HepG2 (cell line): ENCODE data around the gene IFNLR1. TPM values are rescaled to one million over a fixed set of nuclear protein-coding genes. Genes with fewer than 3 reads are reported as not detected.

Experiments
- FOXC1 ChIP-seq: sonication (generic); formaldehyde crosslinking; IDR thresholded peaks from 2 replicates; pipeline ENCODE4 v1.8.0; 2022; ENCODE audit warnings: mild to moderate bottlenecking, missing genetic modification reagents, borderline replicate concordance
- PRMT3 ChIP-seq: sonication (generic); formaldehyde crosslinking; IDR thresholded peaks from 2 replicates; pipeline ENCODE4 v1.8.1; 2022; ENCODE audit warnings: low read depth, mild to moderate bottlenecking, moderate library complexity, missing genetic modification reagents, borderline replicate concordance
- SCMH1 ChIP-seq: sonication (generic); formaldehyde crosslinking; IDR thresholded peaks from 2 replicates; pipeline ENCODE4 v1.9.0; 2021; ENCODE audit warnings: missing genetic modification reagents, mild to moderate bottlenecking, borderline replicate concordance
- SETDB1 ChIP-seq: sonication (generic); formaldehyde crosslinking; IDR thresholded peaks from 2 replicates; pipeline ENCODE4 v1.5.1; 2020; ENCODE audit warnings: missing genetic modification reagents, mild to moderate bottlenecking, borderline replicate concordance
- SP2 ChIP-seq: sonication (generic); formaldehyde crosslinking; IDR thresholded peaks from 2 replicates; pipeline ENCODE4 v1.5.1; 2020; ENCODE audit warnings: mild to moderate bottlenecking, missing genetic modification reagents
- TCF7 ChIP-seq: sonication (generic); IDR thresholded peaks from 2 replicates; pipeline ENCODE4 v1.6.1; 2016; ENCODE audit warnings: antibody characterized with exemption, low read depth
- YEATS4 ChIP-seq: sonication (generic); formaldehyde crosslinking; IDR thresholded peaks from 2 replicates; pipeline ENCODE4 v1.4.0; 2020; ENCODE audit warnings: missing genetic modification reagents, borderline replicate concordance
- ZIK1 ChIP-seq: sonication (generic); formaldehyde crosslinking; IDR thresholded peaks from 2 replicates; pipeline ENCODE4 v1.5.0; 2020; ENCODE audit warnings: mild to moderate bottlenecking, low read depth, missing genetic modification reagents, borderline replicate concordance
- ZNF124 ChIP-seq: sonication (generic); formaldehyde crosslinking; IDR thresholded peaks from 2 replicates; pipeline ENCODE4 v1.4.0; 2020; ENCODE audit warnings: missing genetic modification reagents
- ZNF572 ChIP-seq: sonication (generic); formaldehyde crosslinking; IDR thresholded peaks from 2 replicates; pipeline ENCODE4 v1.5.1; 2020; ENCODE audit warnings: mild to moderate bottlenecking, missing genetic modification reagents
- ZNF747 ChIP-seq: sonication (generic); formaldehyde crosslinking; IDR thresholded peaks from 2 replicates; pipeline ENCODE4 v1.8.1; 2023; ENCODE audit warnings: missing genetic modification reagents, mild to moderate bottlenecking, borderline replicate concordance
- polyA plus RNA-seq, 8 experiments: library from polyadenylated mRNA; depleted of rRNA in 3 of 8; stranded (reverse) in 7 of 8; unstranded in 1 of 8; fragments of >200 nt; fragmentation: Illumina TruSeq in 4 of 8; extraction: Trizol in 4 of 8; gene quantifications; 2 replicates each; pipeline versions ENCODE4 v1.2.1 to v1.2.3, GENCODE V29; 2011 to 2016; ENCODE audit warnings: low read depth in 4 of 8, missing spikeins in 1 of 8, mixed read lengths in 1 of 8; ENCODE audit not compliant: insufficient read depth in 1 of 8
- total RNA-seq, 5 experiments: library from RNA; depleted of rRNA; stranded (reverse); fragments of >200 nt; fragmentation: Illumina TruSeq; extraction: Trizol; gene quantifications; 2 replicates each; pipeline ENCODE4 v1.2.3, GENCODE V29; 2016; ENCODE audit warnings: low read depth in 1 of 5
- TF ChIP-seq, protein P1 (sequence below): sonication (generic); formaldehyde crosslinking; IDR thresholded peaks from 2 replicates; pipeline ENCODE4 v1.5.0; 2020; ENCODE audit warnings: mild to moderate bottlenecking, missing genetic modification reagents
- TF ChIP-seq, protein P2 (sequence below): sonication (generic); formaldehyde crosslinking; IDR thresholded peaks from 2 replicates; pipeline ENCODE4 v1.8.0; 2022; ENCODE audit warnings: mild to moderate bottlenecking, missing genetic modification reagents; ENCODE audit not compliant: insufficient replicate concordance
- TF ChIP-seq, protein P3 (sequence below): sonication (generic); formaldehyde crosslinking; IDR thresholded peaks from 2 replicates; pipeline ENCODE4 v1.4.0; 2020; ENCODE audit warnings: missing genetic modification reagents
- TF ChIP-seq, protein P4 (sequence below): sonication (generic); formaldehyde crosslinking; IDR thresholded peaks from 2 replicates; pipeline ENCODE4 v1.5.1; 2020; ENCODE audit warnings: missing genetic modification reagents, mild to moderate bottlenecking, borderline replicate concordance
- TF ChIP-seq, protein P5 (sequence below): sonication (generic); formaldehyde crosslinking; conservative IDR thresholded peaks from 2 replicates; pipeline ENCODE4 v1.4.0; 2020; ENCODE audit warnings: missing genetic modification reagents
- TF ChIP-seq, protein P6 (sequence below): sonication (generic); formaldehyde crosslinking; IDR thresholded peaks from 2 replicates; pipeline ENCODE4 v1.4.0; 2020; ENCODE audit warnings: mild to moderate bottlenecking, missing genetic modification reagents
- TF ChIP-seq, protein P7 (sequence below): sonication (generic); formaldehyde crosslinking; IDR thresholded peaks from 2 replicates; pipeline ENCODE4 v1.8.1; 2023; ENCODE audit warnings: mild to moderate bottlenecking, missing genetic modification reagents

IFNLR1 gene
- total and polyA plus RNA-seq, 2 of the 13 experiments (the other 11 are each of a cell fraction or from before 2014, with no cell fraction given), result 3.8 to 8.5 TPM

DNA sequence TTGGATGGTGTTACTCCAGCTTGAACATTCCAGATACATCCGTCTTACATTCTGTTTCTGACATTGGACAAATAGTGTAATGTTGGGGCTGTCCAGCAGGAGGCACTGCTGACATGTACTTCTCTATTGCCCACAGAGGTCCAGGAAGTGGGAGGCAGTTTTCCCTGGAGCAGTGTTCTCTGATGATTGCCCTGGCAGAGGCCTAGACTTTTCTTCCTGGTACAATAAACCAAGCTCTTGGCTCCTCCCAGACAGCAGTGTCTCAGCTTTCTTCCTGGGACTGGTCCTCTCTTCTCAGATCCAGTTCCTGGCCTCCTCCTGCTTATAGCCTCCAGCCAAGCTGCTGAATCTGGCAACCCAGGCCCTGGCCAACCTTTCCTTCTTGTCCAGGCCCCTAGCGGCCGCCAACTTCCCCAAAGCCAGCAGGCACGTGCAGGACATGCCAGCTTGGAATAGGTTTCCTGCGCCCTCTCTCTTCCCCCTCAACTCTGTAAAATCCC, 14.9 kb upstream of the IFNLR1 start (continued):
- TF ChIP-seq, protein P1, sequence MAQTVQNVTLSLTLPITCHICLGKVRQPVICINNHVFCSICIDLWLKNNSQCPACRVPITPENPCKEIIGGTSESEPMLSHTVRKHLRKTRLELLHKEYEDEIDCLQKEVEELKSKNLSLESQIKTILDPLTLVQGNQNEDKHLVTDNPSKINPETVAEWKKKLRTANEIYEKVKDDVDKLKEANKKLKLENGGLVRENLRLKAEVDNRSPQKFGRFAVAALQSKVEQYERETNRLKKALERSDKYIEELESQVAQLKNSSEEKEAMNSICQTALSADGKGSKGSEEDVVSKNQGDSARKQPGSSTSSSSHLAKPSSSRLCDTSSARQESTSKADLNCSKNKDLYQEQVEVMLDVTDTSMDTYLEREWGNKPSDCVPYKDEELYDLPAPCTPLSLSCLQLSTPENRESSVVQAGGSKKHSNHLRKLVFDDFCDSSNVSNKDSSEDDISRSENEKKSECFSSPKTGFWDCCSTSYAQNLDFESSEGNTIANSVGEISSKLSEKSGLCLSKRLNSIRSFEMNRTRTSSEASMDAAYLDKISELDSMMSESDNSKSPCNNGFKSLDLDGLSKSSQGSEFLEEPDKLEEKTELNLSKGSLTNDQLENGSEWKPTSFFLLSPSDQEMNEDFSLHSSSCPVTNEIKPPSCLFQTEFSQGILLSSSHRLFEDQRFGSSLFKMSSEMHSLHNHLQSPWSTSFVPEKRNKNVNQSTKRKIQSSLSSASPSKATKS (CRISPR knock-in tag), result no peak
- TF ChIP-seq, protein P2, sequence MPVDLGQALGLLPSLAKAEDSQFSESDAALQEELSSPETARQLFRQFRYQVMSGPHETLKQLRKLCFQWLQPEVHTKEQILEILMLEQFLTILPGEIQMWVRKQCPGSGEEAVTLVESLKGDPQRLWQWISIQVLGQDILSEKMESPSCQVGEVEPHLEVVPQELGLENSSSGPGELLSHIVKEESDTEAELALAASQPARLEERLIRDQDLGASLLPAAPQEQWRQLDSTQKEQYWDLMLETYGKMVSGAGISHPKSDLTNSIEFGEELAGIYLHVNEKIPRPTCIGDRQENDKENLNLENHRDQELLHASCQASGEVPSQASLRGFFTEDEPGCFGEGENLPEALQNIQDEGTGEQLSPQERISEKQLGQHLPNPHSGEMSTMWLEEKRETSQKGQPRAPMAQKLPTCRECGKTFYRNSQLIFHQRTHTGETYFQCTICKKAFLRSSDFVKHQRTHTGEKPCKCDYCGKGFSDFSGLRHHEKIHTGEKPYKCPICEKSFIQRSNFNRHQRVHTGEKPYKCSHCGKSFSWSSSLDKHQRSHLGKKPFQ (CRISPR knock-in tag), result no peak
- no peak for TF ChIP-seq ZNF572 (CRISPR knock-in tag)
- no peak for TF ChIP-seq TCF7
- TF ChIP-seq, protein P3, sequence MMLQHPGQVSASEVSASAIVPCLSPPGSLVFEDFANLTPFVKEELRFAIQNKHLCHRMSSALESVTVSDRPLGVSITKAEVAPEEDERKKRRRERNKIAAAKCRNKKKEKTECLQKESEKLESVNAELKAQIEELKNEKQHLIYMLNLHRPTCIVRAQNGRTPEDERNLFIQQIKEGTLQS (CRISPR knock-in tag), result no peak
- no peak for TF ChIP-seq ZNF747 (CRISPR knock-in tag)
- no peak for TF ChIP-seq SETDB1 (CRISPR knock-in tag)
- TF ChIP-seq, protein P4, sequence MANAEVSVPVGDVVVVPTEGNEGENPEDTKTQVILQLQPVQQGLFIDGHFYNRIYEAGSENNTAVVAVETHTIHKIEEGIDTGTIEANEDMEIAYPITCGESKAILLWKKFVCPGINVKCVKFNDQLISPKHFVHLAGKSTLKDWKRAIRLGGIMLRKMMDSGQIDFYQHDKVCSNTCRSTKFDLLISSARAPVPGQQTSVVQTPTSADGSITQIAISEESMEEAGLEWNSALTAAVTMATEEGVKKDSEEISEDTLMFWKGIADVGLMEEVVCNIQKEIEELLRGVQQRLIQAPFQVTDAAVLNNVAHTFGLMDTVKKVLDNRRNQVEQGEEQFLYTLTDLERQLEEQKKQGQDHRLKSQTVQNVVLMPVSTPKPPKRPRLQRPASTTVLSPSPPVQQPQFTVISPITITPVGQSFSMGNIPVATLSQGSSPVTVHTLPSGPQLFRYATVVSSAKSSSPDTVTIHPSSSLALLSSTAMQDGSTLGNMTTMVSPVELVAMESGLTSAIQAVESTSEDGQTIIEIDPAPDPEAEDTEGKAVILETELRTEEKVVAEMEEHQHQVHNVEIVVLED (CRISPR knock-in tag), result no peak
- TF ChIP-seq ZIK1 (CRISPR knock-in tag), result no peak
- no peak for TF ChIP-seq SCMH1 (CRISPR knock-in tag)
- no peak for TF ChIP-seq SP2 (CRISPR knock-in tag)
- TF ChIP-seq ZNF124, result no peak
- TF ChIP-seq, protein P5, sequence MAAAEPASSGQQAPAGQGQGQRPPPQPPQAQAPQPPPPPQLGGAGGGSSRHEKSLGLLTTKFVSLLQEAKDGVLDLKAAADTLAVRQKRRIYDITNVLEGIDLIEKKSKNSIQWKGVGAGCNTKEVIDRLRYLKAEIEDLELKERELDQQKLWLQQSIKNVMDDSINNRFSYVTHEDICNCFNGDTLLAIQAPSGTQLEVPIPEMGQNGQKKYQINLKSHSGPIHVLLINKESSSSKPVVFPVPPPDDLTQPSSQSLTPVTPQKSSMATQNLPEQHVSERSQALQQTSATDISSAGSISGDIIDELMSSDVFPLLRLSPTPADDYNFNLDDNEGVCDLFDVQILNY (CRISPR knock-in tag), result no peak
- TF ChIP-seq, protein P6, sequence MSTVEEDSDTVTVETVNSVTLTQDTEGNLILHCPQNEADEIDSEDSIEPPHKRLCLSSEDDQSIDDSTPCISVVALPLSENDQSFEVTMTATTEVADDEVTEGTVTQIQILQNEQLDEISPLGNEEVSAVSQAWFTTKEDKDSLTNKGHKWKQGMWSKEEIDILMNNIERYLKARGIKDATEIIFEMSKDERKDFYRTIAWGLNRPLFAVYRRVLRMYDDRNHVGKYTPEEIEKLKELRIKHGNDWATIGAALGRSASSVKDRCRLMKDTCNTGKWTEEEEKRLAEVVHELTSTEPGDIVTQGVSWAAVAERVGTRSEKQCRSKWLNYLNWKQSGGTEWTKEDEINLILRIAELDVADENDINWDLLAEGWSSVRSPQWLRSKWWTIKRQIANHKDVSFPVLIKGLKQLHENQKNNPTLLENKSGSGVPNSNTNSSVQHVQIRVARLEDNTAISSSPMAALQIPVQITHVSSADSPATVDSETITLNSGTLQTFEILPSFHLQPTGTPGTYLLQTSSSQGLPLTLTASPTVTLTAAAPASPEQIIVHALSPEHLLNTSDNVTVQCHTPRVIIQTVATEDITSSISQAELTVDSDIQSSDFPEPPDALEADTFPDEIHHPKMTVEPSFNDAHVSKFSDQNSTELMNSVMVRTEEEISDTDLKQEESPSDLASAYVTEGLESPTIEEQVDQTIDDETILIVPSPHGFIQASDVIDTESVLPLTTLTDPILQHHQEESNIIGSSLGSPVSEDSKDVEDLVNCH (CRISPR knock-in tag), result no peak
- no peak for TF ChIP-seq PRMT3 (CRISPR knock-in tag)
- no peak for TF ChIP-seq FOXC1 (CRISPR knock-in tag)
- no peak for TF ChIP-seq YEATS4 (CRISPR knock-in tag)
- TF ChIP-seq, protein P7, sequence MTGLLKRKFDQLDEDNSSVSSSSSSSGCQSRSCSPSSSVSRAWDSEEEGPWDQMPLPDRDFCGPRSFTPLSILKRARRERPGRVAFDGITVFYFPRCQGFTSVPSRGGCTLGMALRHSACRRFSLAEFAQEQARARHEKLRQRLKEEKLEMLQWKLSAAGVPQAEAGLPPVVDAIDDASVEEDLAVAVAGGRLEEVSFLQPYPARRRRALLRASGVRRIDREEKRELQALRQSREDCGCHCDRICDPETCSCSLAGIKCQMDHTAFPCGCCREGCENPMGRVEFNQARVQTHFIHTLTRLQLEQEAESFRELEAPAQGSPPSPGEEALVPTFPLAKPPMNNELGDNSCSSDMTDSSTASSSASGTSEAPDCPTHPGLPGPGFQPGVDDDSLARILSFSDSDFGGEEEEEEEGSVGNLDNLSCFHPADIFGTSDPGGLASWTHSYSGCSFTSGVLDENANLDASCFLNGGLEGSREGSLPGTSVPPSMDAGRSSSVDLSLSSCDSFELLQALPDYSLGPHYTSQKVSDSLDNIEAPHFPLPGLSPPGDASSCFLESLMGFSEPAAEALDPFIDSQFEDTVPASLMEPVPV (CRISPR knock-in tag), result no peak
